Stomach smooth muscle (tissue), 2 donors: ENCODE data around the gene UVSSA.

Experiments used
- H3K27ac ChIP-seq: one replicate; pipeline ENCODE4 v1.7.0; 2013; ENCODE audit warnings: mild to moderate bottlenecking, low read length, inconsistent platforms
- H3K27me3 ChIP-seq, 2 donors: one replicate each; pipeline ENCODE4 v1.7.0; 2013; ENCODE audit warnings: low read length in 2 of 2; ENCODE audit not compliant: insufficient read depth in 2 of 2, control insufficient read depth in 1 of 2
- H3K36me3 ChIP-seq, 2 donors: one replicate each; pipeline ENCODE4 v1.7.0; 2013; ENCODE audit warnings: low read length in 2 of 2; ENCODE audit not compliant: control insufficient read depth in 2 of 2, insufficient read depth in 2 of 2
- H3K4me1 ChIP-seq: one replicate; pipeline ENCODE4 v1.7.0; 2013; ENCODE audit warnings: low read length; ENCODE audit not compliant: control insufficient read depth, insufficient read depth
- H3K4me3 ChIP-seq, 2 donors: one replicate each; pipeline ENCODE4 v1.7.0; 2013; ENCODE audit warnings: low read length in 2 of 2
- H3K9ac ChIP-seq, 2 donors: one replicate each; pipeline ENCODE4 v1.7.0; 2013; ENCODE audit warnings: low read length in 2 of 2, mild to moderate bottlenecking in 1 of 2
- H3K9me3 ChIP-seq, 2 donors: one replicate each; pipeline ENCODE4 v1.7.0; 2013; ENCODE audit warnings: low read length in 2 of 2; ENCODE audit not compliant: control insufficient read depth in 2 of 2
- donor health status: healthy.
- donor health status: Pancreatic carcinoma.

Gene UVSSA

GRCh38 chr4:1375761-1376322 is 28.8 kb downstream of the UVSSA start:
- Histone ChIP-seq H3K4me1 (no peaks in the 10 kb centered on the region), H3K9ac (no peak overlapping the region), H3K36me3 (peaks cover 12 to 21% of the 10 kb centered on the region in 2 donors), H3K4me3 (no peak overlapping the region), H3K27me3 (no peaks in the 10 kb centered on the region), H3K9me3 (no peaks in the 10 kb centered on the region), H3K27ac (no peak overlapping the region)

GRCh38 chr4:1376391-1376840 is 29.4 kb downstream of the UVSSA start:
- Histone ChIP-seq H3K4me1 (no peaks in the 10 kb centered on the region), H3K27me3 (no peaks in the 10 kb centered on the region), H3K36me3 (peaks cover 8 to 21% of the 10 kb centered on the region in 2 donors), H3K27ac (no peak overlapping the region), H3K9me3 (no peaks in the 10 kb centered on the region), H3K9ac (no peak overlapping the region), H3K4me3 (no peak overlapping the region)

GRCh38 chr4:1376841-1377605 is 30.0 kb downstream of the UVSSA start:
- H3K9me3 ChIP-seq, result no peaks in the 10 kb centered on the region
- H3K27me3 ChIP-seq, result no peaks in the 10 kb centered on the region
- H3K27ac ChIP-seq, result no peak overlapping the region
- H3K9ac ChIP-seq, result no peak overlapping the region
- no peak overlapping the region for H3K4me3 ChIP-seq
- H3K4me1 ChIP-seq, result no peaks in the 10 kb centered on the region
- H3K36me3 ChIP-seq, result peaks cover 3 to 20% of the 10 kb centered on the region in 2 donors

GRCh38 chr4:1377606-1378261 is 30.7 kb downstream of the UVSSA start:
- Histone ChIP-seq H3K36me3 (peaks cover 0 to 13% of the 10 kb centered on the region in 2 donors), H3K4me1 (no peaks in the 10 kb centered on the region), H3K9ac (no peak overlapping the region), H3K27me3 (no peaks in the 10 kb centered on the region), H3K27ac (no peak overlapping the region), H3K4me3 (no peak overlapping the region), H3K9me3 (no peaks in the 10 kb centered on the region)

GRCh38 chr4:1378559-1379231 is 31.7 kb downstream of the UVSSA start:
- no peaks in the 10 kb centered on the region for H3K27me3 ChIP-seq
- no peak overlapping the region for H3K4me3 ChIP-seq
- H3K27ac ChIP-seq, result no peak overlapping the region
- no peaks in the 10 kb centered on the region for H3K4me1 ChIP-seq
- no peak overlapping the region for H3K9ac ChIP-seq
- peaks cover 0 to 9% of the 10 kb centered on the region in 2 donors for H3K36me3 ChIP-seq
- no peaks in the 10 kb centered on the region for H3K9me3 ChIP-seq

GRCh38 chr4:1379351-1379781 is 32.4 kb downstream of the UVSSA start:
- Histone ChIP-seq H3K4me1 (no peaks in the 10 kb centered on the region), H3K9ac (no peak overlapping the region), H3K27ac (no peak overlapping the region), H3K4me3 (no peak overlapping the region), H3K9me3 (no peaks in the 10 kb centered on the region), H3K27me3 (no peaks in the 10 kb centered on the region), H3K36me3 (peaks cover 0 to 9% of the 10 kb centered on the region in 2 donors)

GRCh38 chr4:1379801-1380331 is 32.9 kb downstream of the UVSSA start:
- no peaks in the 10 kb centered on the region for H3K4me1 ChIP-seq
- H3K9ac ChIP-seq, result no peak overlapping the region
- H3K9me3 ChIP-seq, result no peaks in the 10 kb centered on the region
- no peak overlapping the region for H3K27ac ChIP-seq
- H3K27me3 ChIP-seq, result no peaks in the 10 kb centered on the region
- H3K4me3 ChIP-seq, result no peak overlapping the region
- H3K36me3 ChIP-seq, result peaks cover 0 to 9% of the 10 kb centered on the region in 2 donors

- H3K9me3 ChIP-seq, result no peaks in the 10 kb centered on the region
- H3K36me3 ChIP-seq, result peaks cover under 1 to 10% of the 10 kb centered on the region in 2 donors
- H3K27ac ChIP-seq, result no peak overlapping the region
- no peak overlapping the region for H3K9ac ChIP-seq
- no peaks in the 10 kb centered on the region for H3K27me3 ChIP-seq
- H3K4me1 ChIP-seq, result no peaks in the 10 kb centered on the region
- H3K4me3 ChIP-seq, result no peak overlapping the region
Observed at GRCh38 chr4:1380368-1381151, 33.6 kb downstream of the UVSSA start.

- Histone ChIP-seq H3K36me3 (peaks cover 7 to 16% of the 10 kb centered on the region in 2 donors), H3K9me3 (no peaks in the 10 kb centered on the region), H3K9ac (no peak overlapping the region), H3K27me3 (no peaks in the 10 kb centered on the region), H3K4me1 (no peaks in the 10 kb centered on the region), H3K27ac (no peak overlapping the region), H3K4me3 (no peak overlapping the region)
Observed at GRCh38 chr4:1381181-1381621, 34.2 kb downstream of the UVSSA start.
